GM18499 (cell line): ENCODE results near the gene SLC35A2.
A peak's percentile ranks its signal among the peaks of the same experiment; 100 is the strongest.
"Not testable (repeated sequence)": the region's sequence is repeated elsewhere in the genome, so short reads cannot be mapped to it uniquely, and the experiment has no call there.

Experiments used
- ATAC-seq: cut with Tn5 transposase; IDR thresholded peaks from one replicate; pipeline ENCODE4 v1.9.1; 2021; ENCODE audit warnings: moderate number of reproducible peaks; ENCODE audit not compliant: insufficient read depth, unreplicated experiment

SLC35A2 gene

DNA sequence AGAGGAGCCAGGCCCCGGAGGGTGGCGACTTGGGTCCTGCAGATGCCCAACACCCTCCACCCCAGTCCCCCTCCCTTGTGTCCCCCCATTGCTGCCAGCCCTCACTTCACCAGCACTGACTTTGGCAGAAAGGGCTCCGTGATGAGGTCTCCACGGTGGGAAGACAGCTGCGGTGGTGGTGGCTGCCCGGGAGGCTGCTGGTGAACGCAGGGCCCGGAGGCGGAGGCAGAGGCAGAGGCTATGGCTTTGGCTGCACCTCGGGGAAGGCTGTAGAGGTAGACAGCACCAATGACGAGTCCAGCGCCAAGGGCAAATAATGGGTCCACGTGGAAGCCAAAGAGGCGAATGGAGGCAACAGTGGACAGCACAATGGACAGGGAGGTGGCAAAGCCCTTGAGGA lies 6.8 kb downstream of the SLC35A2 start:
- no peak for ATAC-seq

DNA sequence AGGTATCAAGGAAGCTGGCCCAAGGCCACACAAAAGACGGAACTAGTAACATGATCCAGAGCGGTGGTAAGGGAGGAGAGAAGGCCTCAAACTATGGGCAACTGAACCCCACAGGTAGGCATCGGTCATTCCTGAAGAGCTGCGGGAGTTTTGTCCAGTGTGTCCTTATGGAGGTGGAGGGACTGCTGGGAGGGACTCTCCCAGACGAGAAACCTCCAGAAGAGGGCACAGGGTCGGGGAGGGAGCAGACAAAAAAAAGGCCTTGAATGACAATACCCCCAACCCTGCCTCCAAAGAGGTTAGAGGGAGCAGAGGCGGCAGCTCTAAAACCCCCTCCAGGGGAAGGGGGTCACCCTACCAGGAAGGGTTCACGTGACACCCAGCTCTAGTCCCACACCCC lies 7.3 kb downstream of the SLC35A2 start:
- no peak for ATAC-seq

DNA sequence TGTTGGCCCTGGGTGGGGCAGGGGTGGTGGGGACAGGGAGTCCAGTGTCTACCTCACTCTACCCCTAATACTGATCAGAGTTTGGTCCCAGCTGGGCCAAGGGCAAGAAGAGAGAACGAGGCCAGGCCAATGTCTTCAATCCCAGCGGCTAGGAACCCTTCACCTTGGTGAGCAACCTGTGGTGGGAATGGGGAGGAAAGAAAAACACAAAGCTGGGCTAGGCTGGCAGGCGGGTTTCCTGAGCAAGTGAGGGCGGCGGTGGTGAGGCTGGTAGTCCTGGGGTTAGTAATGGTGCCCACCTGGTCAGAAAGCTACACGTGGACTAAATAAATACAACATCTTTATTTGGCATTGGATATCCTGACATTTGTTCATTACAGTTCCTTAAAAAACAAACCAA lies 8.2 kb downstream of the SLC35A2 start:
- ATAC-seq = no peak

DNA sequence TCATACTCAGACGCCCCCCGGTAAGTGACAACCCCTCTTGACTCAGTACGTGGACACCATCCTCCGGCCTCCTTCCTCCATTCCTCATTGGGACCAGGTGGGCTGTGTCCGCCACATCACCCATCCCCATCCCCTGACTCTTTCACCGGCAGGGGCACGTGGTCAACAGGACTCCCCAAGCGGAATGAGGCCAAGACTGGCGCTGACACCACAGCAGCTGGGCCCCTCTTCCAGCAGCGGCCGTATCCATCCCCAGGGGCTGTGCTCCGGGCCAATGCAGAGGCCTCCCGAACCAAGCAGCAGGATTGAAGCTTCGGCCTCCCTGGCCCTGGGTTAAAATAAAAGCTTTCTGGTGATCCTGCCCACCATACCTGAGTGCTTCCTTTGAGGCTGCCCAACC lies 8.7 kb downstream of the SLC35A2 start:
- ATAC-seq = no peak

DNA sequence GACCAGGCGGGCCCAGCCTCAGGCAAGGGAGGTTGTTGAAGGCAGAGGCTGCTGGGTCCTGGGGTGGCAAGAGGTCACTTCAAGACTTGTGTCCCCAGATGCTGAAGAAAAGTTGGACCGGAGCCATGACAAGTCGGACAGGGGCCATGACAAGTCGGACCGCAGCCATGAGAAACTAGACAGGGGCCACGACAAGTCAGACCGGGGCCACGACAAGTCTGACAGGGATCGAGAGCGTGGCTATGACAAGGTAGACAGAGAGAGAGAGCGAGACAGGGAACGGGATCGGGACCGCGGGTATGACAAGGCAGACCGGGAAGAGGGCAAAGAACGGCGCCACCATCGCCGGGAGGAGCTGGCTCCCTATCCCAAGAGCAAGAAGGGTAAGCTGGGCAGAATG lies 9.3 kb downstream of the SLC35A2 start:
- ATAC-seq = no peak

DNA sequence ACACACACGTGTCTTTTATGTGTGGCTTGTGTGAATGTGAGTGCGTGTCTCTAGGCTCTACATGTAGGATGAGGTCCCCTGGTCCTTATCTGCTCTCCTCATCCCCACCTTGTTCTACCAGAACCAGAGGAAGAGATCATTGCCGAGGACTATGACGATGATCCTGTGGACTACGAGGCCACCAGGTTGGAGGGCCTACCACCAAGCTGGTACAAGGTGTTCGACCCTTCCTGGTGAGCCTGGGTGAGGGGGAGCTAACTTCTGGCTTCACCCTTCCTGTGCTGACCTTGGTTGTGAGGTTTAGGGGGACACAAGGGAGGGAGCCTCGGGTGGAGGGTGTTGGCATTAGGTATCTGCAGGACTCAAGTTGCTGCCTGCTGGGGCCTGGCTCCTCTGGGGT lies 10.4 kb downstream of the SLC35A2 start:
- no peak for ATAC-seq

DNA sequence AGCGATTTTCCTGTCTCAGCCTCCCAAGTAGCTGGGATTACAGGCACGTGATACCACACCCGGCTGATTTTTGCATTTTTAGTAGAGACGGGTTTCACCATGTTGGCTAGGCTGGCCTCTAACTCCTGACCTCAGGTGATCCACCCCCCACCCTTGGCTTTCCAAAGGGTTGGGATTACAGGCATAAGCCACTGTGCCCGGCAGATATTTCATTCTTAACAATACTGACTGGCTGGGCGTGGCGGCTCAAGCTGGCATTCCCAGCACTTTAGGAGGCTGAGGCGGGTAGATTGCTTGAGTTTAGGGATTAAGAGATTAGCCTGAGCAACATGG lies 12.4 kb downstream of the SLC35A2 start:
- ATAC-seq = no peak

DNA sequence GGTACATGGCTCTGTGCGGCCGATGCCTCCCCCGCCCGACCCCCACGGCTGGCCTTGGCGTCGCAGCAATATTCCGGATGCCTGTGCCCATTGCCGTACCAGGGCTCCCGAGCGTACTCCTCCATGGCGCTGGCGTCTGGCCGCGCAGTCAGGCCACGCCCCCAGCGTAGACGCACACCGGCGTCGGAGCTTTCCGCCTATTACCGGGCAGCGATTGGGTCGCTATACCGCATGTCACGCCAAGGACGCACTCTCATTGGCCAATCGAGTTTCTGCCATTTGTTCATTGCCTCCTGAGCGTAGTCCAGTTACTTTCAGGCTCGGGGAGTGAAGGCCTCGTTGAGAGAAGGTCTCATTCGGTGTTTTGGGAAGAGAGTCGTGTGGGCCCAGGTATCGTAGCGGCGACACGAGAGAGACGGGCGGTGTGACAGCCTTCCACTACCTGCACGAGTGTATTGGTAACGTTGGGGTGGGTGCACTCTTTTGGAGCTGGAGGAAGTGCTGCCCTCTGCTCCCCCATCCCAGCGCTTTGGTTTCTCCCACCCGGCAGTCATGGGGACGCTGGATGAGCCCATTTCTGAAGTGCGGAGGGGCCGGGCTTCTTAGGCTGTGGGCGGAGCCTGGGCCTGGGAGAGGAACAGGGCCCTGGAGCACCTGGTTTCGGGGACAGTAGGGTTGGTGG lies 13.7 kb downstream of the SLC35A2 start, which contains the start of the genes PQBP1 and TIMM17B:
TSS of gene PQBP1 (plus strand) at position 306 of the 682 bp plus-strand sequence. CDS start 580 bp downstream, outside the sequence.
TSS of gene TIMM17B (minus strand) at position 144 of the 682 bp plus-strand sequence. CDS start at position 125, 19 bp downstream.
- peak; percentile 62 for ATAC-seq

DNA sequence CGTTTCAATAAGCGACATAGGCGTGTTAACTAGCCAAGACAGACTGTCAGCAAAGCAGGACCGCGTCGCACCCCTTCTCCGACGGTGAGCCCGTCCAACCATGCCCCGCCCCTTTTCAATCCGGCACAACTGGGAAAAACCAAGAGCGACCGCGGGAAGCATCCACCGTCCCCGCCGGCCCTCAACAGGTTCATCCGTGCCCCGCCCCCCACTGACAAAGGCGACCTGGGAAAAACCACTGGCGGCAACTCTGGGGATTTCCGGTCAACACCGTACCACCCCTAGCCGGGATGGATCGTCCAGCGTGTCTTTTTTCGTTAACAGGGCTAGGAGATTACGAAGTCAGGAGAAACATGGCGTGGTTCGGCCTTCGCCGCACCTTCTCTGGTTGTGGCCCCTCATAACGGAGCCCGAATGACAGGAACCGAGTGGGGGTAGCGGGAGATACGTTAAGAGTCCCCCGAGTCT lies 14.3 kb downstream of the SLC35A2 start:
- peak; percentile 11 for ATAC-seq

DNA sequence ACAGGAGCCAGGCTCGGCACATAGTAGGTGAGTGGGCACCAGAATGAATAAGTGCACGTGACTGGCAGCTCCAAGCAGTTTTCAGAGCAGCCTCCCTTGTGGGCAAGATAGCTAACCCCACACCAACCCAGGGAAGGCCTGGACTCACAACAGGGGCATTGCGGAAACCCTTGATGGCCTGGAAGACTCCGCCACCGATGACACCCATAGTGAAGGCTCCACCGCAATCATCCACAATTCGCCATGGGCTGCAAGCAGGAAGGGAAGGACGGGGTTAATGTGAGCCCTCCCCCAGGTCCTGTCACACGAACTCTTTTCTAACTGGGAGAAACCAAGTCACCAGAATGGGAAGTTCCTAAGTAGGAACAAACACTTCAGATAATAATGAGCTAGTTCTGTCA lies 14.8 kb downstream of the SLC35A2 start:
- ATAC-seq = no peak

DNA sequence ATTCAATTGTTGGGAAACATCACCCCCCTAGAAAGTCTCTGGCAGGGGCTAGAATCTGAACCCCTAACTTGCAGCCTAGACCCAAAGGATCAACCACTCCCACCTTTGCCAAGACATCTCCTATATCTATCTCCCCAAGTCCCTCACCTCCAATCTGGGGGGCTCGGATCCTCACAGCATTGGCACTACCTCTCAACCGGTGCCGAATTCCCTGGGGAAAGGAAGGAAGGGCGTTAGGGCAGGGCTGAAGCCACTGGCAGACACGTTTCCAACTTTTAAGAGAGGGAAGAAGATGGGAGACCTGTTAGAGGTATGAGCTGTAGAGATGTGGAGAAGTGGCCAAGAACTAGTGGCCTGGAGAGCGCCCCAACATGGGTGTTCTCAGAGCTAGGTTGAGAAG lies 16.6 kb downstream of the SLC35A2 start:
- no peak for ATAC-seq

DNA sequence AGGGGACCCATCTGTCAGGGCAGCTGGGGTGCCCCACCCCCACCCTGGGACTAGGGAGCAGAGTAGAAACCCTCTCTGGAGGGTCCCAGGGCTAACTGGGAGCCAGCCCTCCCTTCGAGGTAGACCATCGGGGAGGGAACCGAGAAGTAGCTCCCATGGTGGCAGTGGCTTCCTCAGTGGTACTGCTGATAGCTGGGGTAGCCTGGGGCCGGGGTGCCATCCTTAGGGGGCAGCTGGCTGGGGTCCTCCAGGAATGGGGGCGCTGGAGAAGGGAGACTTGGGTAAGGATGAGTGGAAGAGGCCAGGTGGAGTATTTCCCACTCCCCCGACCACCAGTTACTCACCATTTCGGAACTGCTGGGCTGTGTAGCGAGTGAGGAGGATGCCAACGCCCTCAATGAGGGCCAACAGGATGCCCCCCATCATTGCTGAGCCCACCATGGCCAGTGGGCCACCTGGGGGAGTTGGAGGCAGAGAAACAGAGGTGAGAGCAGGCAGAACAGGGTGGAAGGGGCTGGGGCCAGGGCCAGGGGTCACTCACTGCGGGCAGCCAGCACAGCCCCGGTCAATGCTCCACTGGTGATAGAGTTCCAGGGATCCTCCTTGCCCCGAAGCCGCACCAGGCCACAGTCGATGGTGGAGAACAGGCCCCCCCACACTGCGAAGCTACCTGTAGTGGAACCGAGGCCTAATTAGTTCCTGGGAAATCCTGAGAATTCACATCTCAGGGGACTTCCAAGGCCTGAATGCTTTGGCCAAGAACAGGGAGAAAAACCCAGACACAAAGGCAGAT lies 17.7 kb downstream of the SLC35A2 start:
- ATAC-seq = no peak

DNA sequence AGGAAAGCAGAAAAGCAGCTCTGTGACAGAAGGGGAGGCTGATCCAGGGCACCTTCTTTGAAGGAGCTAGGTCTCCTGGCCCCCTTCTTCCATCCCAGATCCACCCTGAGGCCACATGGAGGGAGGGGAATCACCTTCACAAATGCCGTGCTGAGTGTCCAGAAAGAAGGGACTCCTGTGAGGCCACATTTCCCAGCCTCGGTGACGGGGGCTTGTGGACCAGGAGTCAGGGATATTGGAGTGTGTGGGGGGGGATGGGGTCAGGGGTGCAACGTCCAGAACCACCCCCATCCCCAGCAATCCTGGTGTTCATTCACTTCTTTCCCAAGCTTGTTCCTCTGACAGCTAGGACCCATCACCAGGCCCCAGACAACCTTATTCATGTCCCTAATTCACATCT lies 18.6 kb downstream of the SLC35A2 start:
- no peak for ATAC-seq

DNA sequence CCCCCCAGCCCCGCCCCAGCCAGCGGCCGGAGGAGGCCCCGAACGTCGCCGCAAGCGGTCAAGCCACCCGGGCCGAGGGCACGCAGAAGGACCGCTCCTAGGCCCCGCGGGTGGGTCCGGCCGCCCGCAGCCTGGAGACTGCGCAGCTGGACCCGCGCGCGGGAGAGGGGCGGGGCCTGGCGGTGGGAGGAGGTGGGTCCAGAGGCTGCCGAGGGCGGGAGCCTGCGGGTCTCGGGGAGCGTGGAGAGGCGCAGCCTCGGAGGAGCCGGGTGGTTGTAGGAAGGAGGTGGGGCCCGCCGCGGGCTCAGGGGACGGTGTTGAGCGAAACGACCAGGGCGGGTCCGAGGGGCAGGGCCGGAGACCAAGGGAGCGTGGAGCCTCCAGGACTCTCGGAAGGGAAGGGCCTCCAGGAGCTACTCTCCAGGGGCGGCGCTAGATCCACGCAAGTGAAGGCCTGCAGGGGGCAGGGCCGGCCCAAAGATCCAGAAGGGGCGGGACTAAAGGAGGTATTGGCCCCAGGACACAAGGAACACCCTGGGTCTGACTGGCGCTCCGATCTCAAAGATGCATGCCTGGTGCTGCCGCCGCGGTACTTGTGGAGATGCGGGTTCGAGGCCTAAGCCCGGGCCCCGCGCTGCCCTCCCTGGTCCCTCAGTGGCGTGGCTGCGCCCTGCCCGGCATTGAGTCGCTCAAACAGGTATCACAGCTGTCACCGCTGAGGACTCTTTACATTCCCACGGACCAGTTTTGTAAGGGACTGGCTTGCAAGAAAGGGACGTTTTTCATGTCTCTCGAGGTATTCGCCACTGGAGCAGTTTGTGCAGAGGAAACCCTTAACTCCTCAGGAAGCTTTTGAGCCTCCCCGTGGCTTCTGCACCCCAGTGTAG lies 19.8 kb downstream of the SLC35A2 start:
- peak; percentile 43 for ATAC-seq

DNA sequence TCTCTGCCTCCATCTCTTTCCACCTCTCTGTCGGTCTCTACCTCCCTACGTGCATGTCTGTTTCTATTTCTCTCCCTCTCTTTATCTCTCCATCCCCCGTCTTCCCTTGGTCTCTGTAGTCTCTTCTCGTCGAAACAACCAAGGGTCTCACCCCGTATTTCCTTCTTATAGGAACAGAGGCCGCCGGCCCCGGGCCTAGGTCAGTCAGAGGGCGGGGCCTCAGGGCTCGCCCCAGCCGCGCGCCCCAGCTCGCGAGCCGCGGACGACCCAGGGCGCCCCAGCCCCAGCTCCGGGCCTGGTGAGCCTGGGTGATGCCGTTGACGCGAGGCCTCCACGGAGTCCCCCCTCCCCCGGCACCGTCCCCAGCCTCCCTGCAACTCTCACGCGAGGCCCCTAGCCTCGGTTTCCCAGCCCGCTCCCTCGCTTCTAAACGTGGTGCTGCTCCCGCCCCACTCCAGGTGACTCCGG lies 20.5 kb downstream of the SLC35A2 start:
- peak; percentile 15 for ATAC-seq

DNA sequence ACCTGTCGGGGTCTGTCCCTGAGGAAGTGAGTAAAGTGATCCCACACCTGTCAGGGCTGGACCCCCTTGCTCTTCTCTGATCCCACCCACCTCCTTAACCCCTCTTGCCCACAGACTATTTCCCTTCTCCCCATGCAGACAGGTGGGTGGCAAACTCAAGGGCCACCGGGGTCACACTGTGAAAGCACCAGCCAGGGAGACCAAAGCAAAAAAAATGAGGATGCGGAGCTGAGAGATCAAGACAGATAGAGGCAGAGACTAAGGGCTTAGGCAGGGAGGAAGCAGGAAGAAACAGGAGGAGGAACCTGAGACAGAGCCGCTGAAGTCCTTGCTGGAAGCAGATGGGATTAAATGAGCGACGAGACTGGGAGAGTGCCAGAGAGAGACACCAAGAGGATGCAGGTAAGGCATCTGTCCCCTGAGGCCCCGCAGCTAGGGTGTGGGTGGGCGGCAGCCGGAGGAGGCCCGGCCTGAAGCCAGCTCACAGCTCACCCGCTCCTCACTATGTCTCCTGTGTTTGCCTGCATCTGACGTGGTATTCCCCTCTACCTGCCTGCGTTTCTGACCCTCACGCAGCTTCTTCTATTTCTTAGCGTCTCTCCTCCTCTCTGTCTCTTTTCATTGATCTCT lies 21.0 kb downstream of the SLC35A2 start:
- no peak for ATAC-seq

DNA sequence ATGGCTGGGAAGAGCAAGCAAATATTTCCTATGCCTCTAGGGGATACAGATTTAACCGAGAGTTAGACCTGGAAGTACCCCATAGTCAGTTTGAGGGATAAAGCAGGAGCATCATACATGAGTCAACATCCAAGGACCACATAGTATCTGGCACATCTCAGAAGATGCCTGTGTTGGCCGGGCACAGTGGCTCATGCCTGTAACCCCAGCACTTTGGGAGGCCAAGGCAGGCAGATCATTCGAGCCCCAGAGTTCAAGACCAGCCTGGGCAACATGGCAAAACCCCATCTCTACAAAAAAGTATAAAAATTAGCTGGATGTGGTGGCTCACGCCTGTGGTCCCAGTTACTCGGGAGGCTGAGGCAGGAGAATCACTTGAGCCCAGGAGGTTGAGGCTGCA lies 24.9 kb downstream of the SLC35A2 start:
- ATAC-seq = not testable (repeated sequence)

DNA sequence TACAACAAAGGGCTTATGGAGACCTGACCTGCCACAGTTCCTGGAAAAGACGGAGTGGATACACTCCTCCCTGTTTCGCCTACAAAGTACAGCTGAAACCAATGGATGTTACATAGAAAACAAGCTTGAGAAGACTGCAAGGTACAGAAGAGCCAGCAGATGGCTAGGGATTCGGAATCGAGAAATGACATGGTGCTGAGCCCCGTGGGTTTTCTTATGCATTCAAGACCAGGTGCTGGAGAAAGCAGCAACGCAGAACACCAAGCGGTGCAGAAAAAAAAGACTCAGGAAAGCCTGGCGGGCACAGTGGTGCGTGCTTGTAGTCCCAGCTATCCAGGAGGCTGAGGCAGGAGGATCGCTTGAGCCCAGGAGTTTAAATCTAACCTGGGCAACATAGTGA lies 27.7 kb downstream of the SLC35A2 start:
- ATAC-seq = no peak

DNA sequence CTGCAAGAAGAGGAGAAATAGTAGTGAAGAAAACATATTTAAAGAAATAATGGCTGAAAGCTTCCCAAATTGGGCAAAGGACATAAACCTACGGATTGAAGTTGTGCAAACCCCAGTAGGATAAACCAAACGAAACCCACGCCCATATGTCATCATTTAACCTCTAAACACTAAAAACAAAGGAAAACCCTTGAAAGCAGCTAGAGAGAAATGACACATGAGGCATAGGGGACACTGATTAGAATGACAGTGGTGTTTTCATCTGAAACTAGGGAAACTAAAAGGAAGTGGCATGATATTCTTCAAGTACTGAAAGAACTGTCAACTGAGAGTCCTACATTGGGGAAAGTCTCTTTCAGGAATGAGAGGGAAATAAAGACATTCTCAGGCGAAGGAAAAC lies 34.5 kb downstream of the SLC35A2 start:
- ATAC-seq = not testable (repeated sequence)

DNA sequence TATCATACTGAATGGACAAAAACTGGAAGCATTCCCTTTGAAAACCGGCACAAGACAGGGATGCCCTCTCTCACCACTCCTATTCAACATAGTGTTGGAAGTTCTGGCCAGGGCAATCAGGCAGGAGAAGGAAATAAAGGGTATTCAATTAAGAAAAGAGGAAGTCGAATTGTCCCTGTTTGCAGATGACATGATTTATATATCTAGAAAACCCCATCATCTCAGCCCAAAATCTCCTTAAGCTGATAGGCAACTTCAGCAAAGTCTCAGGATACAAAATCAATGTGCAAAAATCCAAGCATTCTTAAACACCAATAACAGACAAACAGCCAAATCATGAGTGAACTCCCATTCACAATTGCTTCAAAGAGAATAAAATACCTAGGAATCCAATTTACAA lies 39.4 kb downstream of the SLC35A2 start:
- ATAC-seq = not testable (repeated sequence)
